ENCODE results near the gene MEAK7. TPM values are rescaled to one million over a fixed set of nuclear protein-coding genes. Genes with fewer than 3 reads are reported as not detected.

Gene MEAK7
- total and polyA plus RNA-seq, 2 of the 8 experiments (the other 6 are each of a cell fraction or from before 2014, with no cell fraction given): 9.6 to 19.6 TPM

DNA sequence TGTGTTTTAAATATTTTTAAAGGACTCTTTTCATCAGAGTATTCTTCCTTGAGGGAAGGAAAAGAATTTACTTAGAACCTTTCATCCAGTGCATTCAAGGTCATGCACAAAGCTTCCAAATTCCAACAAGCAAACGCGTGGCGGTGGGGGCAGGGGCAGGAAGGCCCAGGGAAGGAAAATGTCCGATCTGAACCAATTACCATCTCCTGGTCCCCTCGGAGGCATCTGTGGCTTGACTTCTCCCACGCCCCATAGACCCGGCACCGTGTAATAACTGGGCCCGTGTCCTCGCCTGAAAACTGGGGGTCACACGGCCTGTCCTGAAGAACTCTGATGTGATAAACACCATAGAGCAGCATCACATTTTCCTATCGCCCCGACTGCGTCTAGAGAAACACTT is 18.3 kb downstream of the MEAK7 start (continued):
- TF ChIP-seq YY1 (IDR thresholded peaks at IDR 0.05; ENCODE audit: low read depth, low read length): no peak
- TF ChIP-seq SUZ12 (IDR thresholded peaks at IDR 0.05; ENCODE audit: low read length): no peak
- TF ChIP-seq SAP30 (IDR thresholded peaks at IDR 0.05; ENCODE audit: insufficient read depth, insufficient replicate concordance, low read length): no peak
- no peak for TF ChIP-seq POU5F1 (IDR thresholded peaks at IDR 0.05; ENCODE audit: low read depth, low read length)
- TF ChIP-seq EZH2 (IDR thresholded peaks at IDR 0.05; ENCODE audit: low read depth, low read length, severe bottlenecking): no peak
- TF ChIP-seq TAF7 (optimal IDR thresholded peaks at IDR 0.05; ENCODE audit: borderline replicate concordance, low read depth, low read length): no peak
- TF ChIP-seq KDM5A (IDR thresholded peaks at IDR 0.05; ENCODE audit: low read length): no peak
- TF ChIP-seq CBX5 (IDR thresholded peaks at IDR 0.05; ENCODE audit: low read depth, low read length): no peak
- TF ChIP-seq EGR1 (IDR thresholded peaks at IDR 0.05; ENCODE audit: borderline replicate concordance, low read depth, low read length): no peak
- TF ChIP-seq CTBP2 (IDR thresholded peaks at IDR 0.05; ENCODE audit: borderline replicate concordance, insufficient read depth, insufficient read length, low read length): no peak
